ENCODE results near the gene ADK.

The ADK gene

DNA sequence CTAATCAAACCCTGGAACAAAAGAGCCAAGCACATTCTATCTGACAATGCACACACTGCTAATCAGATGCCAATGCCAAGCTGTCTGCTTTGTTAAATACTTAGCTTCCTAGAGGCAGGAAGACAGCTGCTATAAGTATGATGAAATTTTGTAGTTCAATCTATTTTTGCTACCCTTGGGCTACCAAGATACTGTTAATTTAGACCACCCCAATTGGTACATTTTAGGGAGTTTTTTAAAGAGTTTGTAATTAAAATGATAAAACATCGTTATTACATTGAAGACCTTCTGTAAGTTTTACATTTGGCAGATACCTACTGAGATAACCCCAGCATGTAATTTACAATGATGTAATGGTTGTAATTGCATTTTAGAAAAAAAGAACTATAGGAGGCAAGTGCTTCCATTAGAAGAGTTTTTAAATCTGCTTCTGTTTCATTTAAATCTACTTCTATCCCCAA, 268.5 kb downstream of the ADK start:
- Histone ChIP-seq H3K27me3 (replicated peaks; ENCODE audit: control insufficient read depth, insufficient read depth, low read length, poor library complexity, severe bottlenecking) (no peaks in the 10 kb centered on the region), H3K4me1 (ENCODE audit: control insufficient read depth, insufficient read depth, low read length, poor library complexity, severe bottlenecking) (no peaks in the 10 kb centered on the region), H3K27ac (ENCODE audit: insufficient read depth, low read length, poor library complexity, severe bottlenecking) (no peak overlapping the region), H3K36me3 (ENCODE audit: control insufficient read depth, insufficient read depth, low read length) (no peaks in the 10 kb centered on the region), H3K9me3 (ENCODE audit: control insufficient read depth, low read length) (no peaks in the 10 kb centered on the region), H3K4me3 (ENCODE audit: insufficient read depth, low read depth, low read length, poor library complexity, severe bottlenecking) (no peak overlapping the region)
- DNase-seq: no peak

DNA sequence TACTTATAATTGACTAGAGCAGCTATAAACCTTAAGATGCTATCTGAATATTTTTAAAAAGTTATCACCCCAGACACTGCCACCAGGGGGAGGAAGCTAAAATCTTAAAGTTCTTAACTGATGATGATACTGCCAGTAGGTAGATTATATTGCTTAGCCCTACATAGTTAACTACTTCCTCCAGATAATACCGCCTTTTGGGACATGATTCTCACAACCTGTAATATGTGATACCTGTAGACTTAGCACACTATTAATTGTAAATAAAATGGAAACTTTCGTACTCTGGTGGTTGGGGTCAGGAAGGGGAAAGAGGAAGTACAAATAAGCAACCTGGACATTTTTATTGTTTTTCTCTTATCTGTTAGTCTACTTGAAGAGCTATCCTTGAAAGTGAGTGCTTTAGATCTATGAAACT, 268.9 kb downstream of the ADK start:
- H3K4me1 ChIP-seq (ENCODE audit: control insufficient read depth, insufficient read depth, low read length, poor library complexity, severe bottlenecking): no peaks in the 10 kb centered on the region
- no peaks in the 10 kb centered on the region for H3K36me3 ChIP-seq (ENCODE audit: control insufficient read depth, insufficient read depth, low read length)
- H3K27me3 ChIP-seq (replicated peaks; ENCODE audit: control insufficient read depth, insufficient read depth, low read length, poor library complexity, severe bottlenecking): no peaks in the 10 kb centered on the region
- no peak overlapping the region for H3K4me3 ChIP-seq (ENCODE audit: insufficient read depth, low read depth, low read length, poor library complexity, severe bottlenecking)
- peak in 1 of 3 donors; percentile 15 for DNase-seq
- H3K27ac ChIP-seq (ENCODE audit: insufficient read depth, low read length, poor library complexity, severe bottlenecking): no peak overlapping the region
- H3K9me3 ChIP-seq (ENCODE audit: control insufficient read depth, low read length): no peaks in the 10 kb centered on the region

DNA sequence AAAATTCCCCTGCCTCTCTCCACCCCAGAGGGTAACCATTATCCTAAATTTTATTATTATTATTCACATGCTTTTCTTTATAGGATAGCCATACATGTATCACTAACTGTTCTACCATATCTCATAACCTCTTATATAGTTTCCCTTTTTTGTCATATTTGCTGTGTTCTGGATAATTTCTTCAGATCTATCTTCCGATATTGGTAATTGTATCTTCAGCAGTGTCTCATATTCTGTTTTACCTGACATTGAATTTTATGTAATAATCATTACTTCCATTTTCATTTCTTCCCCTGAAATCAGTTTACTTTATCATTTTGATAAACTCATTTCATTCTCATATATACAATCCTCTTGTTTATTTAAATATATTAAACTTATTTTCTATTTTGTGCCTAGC, 273.5 kb downstream of the ADK start:
- Histone ChIP-seq H3K36me3 (ENCODE audit: control insufficient read depth, insufficient read depth, low read length) (no peaks in the 10 kb centered on the region), H3K27ac (ENCODE audit: insufficient read depth, low read length, poor library complexity, severe bottlenecking) (no peak overlapping the region), H3K27me3 (replicated peaks; ENCODE audit: control insufficient read depth, insufficient read depth, low read length, poor library complexity, severe bottlenecking) (no peaks in the 10 kb centered on the region), H3K9me3 (ENCODE audit: control insufficient read depth, low read length) (no peaks in the 10 kb centered on the region), H3K4me3 (ENCODE audit: insufficient read depth, low read depth, low read length, poor library complexity, severe bottlenecking) (no peak overlapping the region), H3K4me1 (ENCODE audit: control insufficient read depth, insufficient read depth, low read length, poor library complexity, severe bottlenecking) (no peaks in the 10 kb centered on the region)
- DNase-seq: no peak

DNA sequence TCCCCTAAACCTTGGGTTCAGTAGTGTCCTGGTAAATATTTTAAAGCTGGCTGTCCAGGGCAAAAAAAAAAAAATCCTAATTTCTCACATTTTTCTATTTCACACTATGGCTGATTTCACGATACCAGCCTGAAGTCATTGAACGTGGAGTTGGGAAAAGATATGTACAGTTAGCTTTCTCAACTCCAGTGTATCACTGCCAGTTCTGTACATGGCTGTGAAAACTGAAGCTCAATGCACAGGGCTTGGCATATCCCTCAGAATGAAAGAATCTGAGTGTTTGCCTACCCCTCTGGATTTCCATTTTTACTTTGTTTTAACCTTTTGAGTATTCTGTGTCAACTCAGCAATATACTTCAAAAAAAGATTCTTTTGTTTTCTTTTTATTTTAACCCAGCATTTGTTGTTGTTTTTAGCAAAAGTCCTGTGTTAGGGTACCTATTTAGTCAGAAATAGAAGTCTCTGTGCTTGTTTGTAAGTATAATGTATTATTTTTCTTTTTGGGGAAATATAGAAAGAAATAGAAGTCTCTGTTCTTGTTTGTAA, 274.5 kb downstream of the ADK start:
- no peaks in the 10 kb centered on the region for H3K36me3 ChIP-seq (ENCODE audit: control insufficient read depth, insufficient read depth, low read length)
- H3K4me1 ChIP-seq (ENCODE audit: control insufficient read depth, insufficient read depth, low read length, poor library complexity, severe bottlenecking): no peaks in the 10 kb centered on the region
- no peak for DNase-seq
- H3K4me3 ChIP-seq (ENCODE audit: insufficient read depth, low read depth, low read length, poor library complexity, severe bottlenecking): no peak overlapping the region
- H3K27me3 ChIP-seq (replicated peaks; ENCODE audit: control insufficient read depth, insufficient read depth, low read length, poor library complexity, severe bottlenecking): no peaks in the 10 kb centered on the region
- H3K9me3 ChIP-seq (ENCODE audit: control insufficient read depth, low read length): no peaks in the 10 kb centered on the region
- no peak overlapping the region for H3K27ac ChIP-seq (ENCODE audit: insufficient read depth, low read length, poor library complexity, severe bottlenecking)

DNA sequence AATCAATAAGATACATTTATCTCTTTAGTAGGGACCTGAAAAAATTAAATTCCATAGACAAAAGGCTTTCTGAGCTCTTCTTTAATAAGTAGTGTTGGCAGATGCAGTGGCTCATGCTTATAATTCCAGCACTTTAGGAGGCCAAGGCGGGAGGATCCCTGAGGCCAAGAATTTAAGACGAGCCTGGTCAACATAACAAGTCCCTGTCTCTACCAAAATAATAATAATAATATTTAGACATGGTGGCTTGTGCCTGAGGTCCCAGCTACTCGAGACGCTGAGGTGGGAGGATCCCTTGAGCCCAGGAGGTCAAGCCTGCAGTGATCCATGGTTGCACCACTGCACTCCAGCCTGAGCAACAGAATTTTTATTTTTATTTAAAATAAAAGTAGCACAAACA, 280.8 kb downstream of the ADK start:
- no peak for DNase-seq
- Histone ChIP-seq H3K9me3 (ENCODE audit: control insufficient read depth, low read length) (no peaks in the 10 kb centered on the region), H3K4me1 (ENCODE audit: control insufficient read depth, insufficient read depth, low read length, poor library complexity, severe bottlenecking) (no peaks in the 10 kb centered on the region), H3K27me3 (replicated peaks; ENCODE audit: control insufficient read depth, insufficient read depth, low read length, poor library complexity, severe bottlenecking) (no peaks in the 10 kb centered on the region), H3K36me3 (ENCODE audit: control insufficient read depth, insufficient read depth, low read length) (no peaks in the 10 kb centered on the region), H3K4me3 (ENCODE audit: insufficient read depth, low read depth, low read length, poor library complexity, severe bottlenecking) (no peak overlapping the region), H3K27ac (ENCODE audit: insufficient read depth, low read length, poor library complexity, severe bottlenecking) (no peak overlapping the region)

DNA sequence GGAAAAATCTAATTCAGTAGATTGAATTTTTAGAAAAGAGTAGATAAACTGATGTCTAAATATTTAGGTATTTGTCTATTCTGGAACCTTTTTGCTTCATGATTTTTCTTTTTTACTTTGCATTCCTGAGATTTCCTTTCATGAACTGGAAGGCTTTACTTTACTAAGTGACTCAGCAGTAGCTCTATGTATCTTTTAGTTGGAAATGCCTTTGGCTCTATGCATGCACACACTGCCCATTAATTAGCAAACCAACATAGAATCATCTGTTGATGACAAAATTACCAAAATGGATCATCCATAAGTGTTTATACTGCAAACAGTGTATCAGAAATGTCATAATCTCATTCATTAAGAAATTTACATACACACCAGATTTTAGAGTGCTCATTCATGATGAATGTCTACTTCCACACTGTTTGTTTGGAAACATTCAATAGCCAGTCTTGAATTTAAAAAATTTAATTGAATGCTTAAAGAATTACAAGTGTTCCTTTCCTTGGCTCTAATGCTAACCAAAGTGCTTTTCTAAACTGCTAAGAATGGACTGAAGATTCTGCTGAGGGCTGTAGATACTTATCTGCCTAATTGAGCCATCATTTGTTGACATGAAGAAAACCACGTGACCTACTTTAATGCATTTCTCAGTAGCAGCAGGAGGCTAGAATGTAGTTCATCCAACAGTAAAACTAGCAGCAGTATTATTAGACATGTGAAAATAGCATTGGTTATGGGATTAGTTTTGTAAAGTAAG, 282.0 kb downstream of the ADK start:
- Histone ChIP-seq H3K27me3 (replicated peaks; ENCODE audit: control insufficient read depth, insufficient read depth, low read length, poor library complexity, severe bottlenecking) (no peaks in the 10 kb centered on the region), H3K4me3 (ENCODE audit: insufficient read depth, low read depth, low read length, poor library complexity, severe bottlenecking) (no peak overlapping the region), H3K36me3 (ENCODE audit: control insufficient read depth, insufficient read depth, low read length) (no peaks in the 10 kb centered on the region), H3K4me1 (ENCODE audit: control insufficient read depth, insufficient read depth, low read length, poor library complexity, severe bottlenecking) (no peaks in the 10 kb centered on the region), H3K9me3 (ENCODE audit: control insufficient read depth, low read length) (no peaks in the 10 kb centered on the region), H3K27ac (ENCODE audit: insufficient read depth, low read length, poor library complexity, severe bottlenecking) (no peak overlapping the region)
- no peak for DNase-seq

DNA sequence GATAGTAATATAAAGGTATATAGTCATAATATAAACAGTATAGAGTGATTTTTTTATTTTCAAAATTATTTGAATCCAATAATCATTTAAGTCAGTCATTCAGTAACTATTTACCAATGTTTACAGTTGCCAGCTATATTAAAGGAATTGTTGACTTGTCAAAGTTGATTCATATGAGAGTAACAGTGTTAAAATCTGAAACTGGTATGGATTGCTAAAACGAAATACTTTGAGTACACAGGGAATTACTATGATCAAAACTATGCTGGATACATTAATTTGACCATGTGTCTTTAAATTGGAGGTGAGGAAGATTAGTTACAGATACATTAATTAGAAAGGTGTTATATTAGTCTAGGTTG, 282.6 kb downstream of the ADK start:
- no peak for DNase-seq
- Histone ChIP-seq H3K4me1 (ENCODE audit: control insufficient read depth, insufficient read depth, low read length, poor library complexity, severe bottlenecking) (no peaks in the 10 kb centered on the region), H3K27ac (ENCODE audit: insufficient read depth, low read length, poor library complexity, severe bottlenecking) (no peak overlapping the region), H3K27me3 (replicated peaks; ENCODE audit: control insufficient read depth, insufficient read depth, low read length, poor library complexity, severe bottlenecking) (no peaks in the 10 kb centered on the region), H3K36me3 (ENCODE audit: control insufficient read depth, insufficient read depth, low read length) (no peaks in the 10 kb centered on the region), H3K9me3 (ENCODE audit: control insufficient read depth, low read length) (no peaks in the 10 kb centered on the region), H3K4me3 (ENCODE audit: insufficient read depth, low read depth, low read length, poor library complexity, severe bottlenecking) (no peak overlapping the region)

DNA sequence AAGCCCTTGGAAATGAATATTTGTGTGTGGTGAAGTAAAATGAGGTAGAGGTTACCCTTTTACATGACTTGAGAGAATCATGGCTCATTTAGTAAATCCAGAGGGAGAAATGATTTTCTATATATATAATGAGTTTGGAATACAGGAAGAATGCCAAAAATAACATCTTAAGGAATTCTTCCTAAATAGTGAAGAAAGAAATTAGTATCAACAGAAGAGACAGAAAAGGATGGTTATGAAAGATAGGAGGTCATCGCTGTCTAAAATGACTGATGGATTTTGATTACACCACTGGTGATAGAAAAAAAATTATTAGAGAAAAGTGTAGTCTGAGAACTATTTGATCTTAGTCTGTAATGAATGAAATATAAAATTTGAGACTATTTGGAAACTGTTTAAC, 283.0 kb downstream of the ADK start:
- Histone ChIP-seq H3K4me3 (ENCODE audit: insufficient read depth, low read depth, low read length, poor library complexity, severe bottlenecking) (no peak overlapping the region), H3K27me3 (replicated peaks; ENCODE audit: control insufficient read depth, insufficient read depth, low read length, poor library complexity, severe bottlenecking) (no peaks in the 10 kb centered on the region), H3K36me3 (ENCODE audit: control insufficient read depth, insufficient read depth, low read length) (no peaks in the 10 kb centered on the region), H3K9me3 (ENCODE audit: control insufficient read depth, low read length) (no peaks in the 10 kb centered on the region), H3K27ac (ENCODE audit: insufficient read depth, low read length, poor library complexity, severe bottlenecking) (no peak overlapping the region), H3K4me1 (ENCODE audit: control insufficient read depth, insufficient read depth, low read length, poor library complexity, severe bottlenecking) (peaks cover 1% of the 10 kb centered on the region)
- DNase-seq: no peak

DNA sequence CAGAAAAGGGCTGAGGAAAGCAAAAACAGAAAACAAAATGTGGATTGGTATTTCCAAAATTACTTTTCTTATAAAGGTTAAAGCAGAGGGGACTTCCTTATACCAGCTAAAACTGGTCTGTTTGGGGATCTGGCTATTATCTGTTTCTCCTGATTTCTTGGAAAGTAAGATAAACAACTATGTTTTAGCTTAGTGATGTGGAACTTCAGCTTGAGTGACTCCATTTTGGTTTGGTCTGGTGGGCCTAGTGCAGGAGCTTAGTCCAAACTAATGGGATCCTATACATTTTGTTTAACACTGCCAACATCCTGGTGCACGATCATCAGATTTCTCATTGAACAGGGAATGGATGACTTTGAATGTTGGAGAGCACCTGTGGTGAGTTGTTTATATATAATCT, 283.5 kb downstream of the ADK start:
- H3K4me1 ChIP-seq (ENCODE audit: control insufficient read depth, insufficient read depth, low read length, poor library complexity, severe bottlenecking): peaks cover 4% of the 10 kb centered on the region
- no peak overlapping the region for H3K27ac ChIP-seq (ENCODE audit: insufficient read depth, low read length, poor library complexity, severe bottlenecking)
- no peak overlapping the region for H3K4me3 ChIP-seq (ENCODE audit: insufficient read depth, low read depth, low read length, poor library complexity, severe bottlenecking)
- no peak for DNase-seq
- no peaks in the 10 kb centered on the region for H3K36me3 ChIP-seq (ENCODE audit: control insufficient read depth, insufficient read depth, low read length)
- no peaks in the 10 kb centered on the region for H3K9me3 ChIP-seq (ENCODE audit: control insufficient read depth, low read length)
- H3K27me3 ChIP-seq (replicated peaks; ENCODE audit: control insufficient read depth, insufficient read depth, low read length, poor library complexity, severe bottlenecking): no peaks in the 10 kb centered on the region

DNA sequence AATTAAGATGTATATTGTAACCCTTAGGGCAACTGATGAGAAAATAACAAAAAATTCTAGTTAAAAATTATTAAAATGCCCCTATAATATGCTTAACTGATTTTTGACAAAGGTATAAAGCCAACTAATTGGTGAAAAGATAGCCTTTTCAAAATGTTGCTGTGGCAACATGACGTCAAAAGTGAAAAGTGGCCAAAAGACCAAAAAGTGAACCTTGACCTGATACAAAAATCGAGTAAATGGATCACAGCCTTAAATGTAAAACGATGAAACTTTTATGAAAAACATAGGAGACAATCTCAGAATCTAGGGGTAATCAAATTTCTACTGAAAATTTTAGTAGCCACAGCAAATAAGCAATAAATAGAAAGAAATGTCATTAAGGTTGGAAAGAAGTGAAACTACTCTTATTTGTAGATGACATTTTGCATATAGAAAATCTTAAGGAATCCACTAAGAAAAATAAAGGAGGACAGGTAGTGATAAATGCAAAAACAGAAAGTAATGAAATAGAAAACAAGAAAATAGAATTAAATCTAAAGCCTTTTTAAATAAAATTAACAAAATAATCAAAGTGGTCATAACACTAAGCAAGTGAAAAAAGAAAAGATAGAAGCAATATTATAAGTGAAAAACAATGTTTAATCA, 285.6 kb downstream of the ADK start:
- Histone ChIP-seq H3K4me3 (ENCODE audit: insufficient read depth, low read depth, low read length, poor library complexity, severe bottlenecking) (no peak overlapping the region), H3K27me3 (replicated peaks; ENCODE audit: control insufficient read depth, insufficient read depth, low read length, poor library complexity, severe bottlenecking) (no peaks in the 10 kb centered on the region), H3K9me3 (ENCODE audit: control insufficient read depth, low read length) (no peaks in the 10 kb centered on the region), H3K36me3 (ENCODE audit: control insufficient read depth, insufficient read depth, low read length) (no peaks in the 10 kb centered on the region), H3K4me1 (ENCODE audit: control insufficient read depth, insufficient read depth, low read length, poor library complexity, severe bottlenecking) (peaks cover 4% of the 10 kb centered on the region), H3K27ac (ENCODE audit: insufficient read depth, low read length, poor library complexity, severe bottlenecking) (no peak overlapping the region)
- DNase-seq: no peak

Measured in effector memory CD4-positive, alpha-beta T cell (primary cell).